Progenitor cell of endocrine pancreas (in vitro differentiated cells): ENCODE measurements around the gene PRDM16. TPM values are rescaled to one million over a fixed set of nuclear protein-coding genes. Genes with fewer than 3 reads are reported as not detected.

ENCODE experiments used
- DNase-seq: peaks from one replicate; pipeline ENCODE4 v3.0.0; 2021; ENCODE audit warnings: low spot score; ENCODE audit not compliant: unreplicated experiment
- H3K27ac Mint-ChIP-seq: 2 replicates; pipeline ENCODE4 v1.8.0; 2021; ENCODE audit warnings: mild to moderate bottlenecking, moderate library complexity, mixed read lengths
- H3K27me3 Mint-ChIP-seq: 2 replicates; pipeline ENCODE4 v1.8.0; 2021; ENCODE audit warnings: mixed read lengths
- H3K36me3 Mint-ChIP-seq: 2 replicates; pipeline ENCODE4 v1.8.0; 2022; ENCODE audit warnings: mixed read lengths; ENCODE audit not compliant: insufficient read depth
- H3K4me1 Mint-ChIP-seq: 2 replicates; pipeline ENCODE4 v1.8.0; 2021; ENCODE audit warnings: low read depth, mixed read lengths
- H3K4me3 Mint-ChIP-seq: 2 replicates; pipeline ENCODE4 v1.8.0; 2021; ENCODE audit warnings: low read depth, mild to moderate bottlenecking, moderate library complexity, mixed read lengths
- H3K9me3 Mint-ChIP-seq: 2 replicates; pipeline ENCODE4 v1.8.0; 2021; ENCODE audit warnings: low read depth, mixed read lengths
- CTCF ChIP-seq: fragments of 200-600 bp; sonication (generic); IDR thresholded peaks from one replicate; pipeline ENCODE4 v1.5.0; 2021; ENCODE audit warnings: antibody characterized with exemption, mild to moderate bottlenecking; ENCODE audit not compliant: unreplicated experiment
- total RNA-seq: library from RNA; stranded (reverse); gene quantifications from 2 replicates; pipeline ENCODE4 v1.2.1, GENCODE V29; 2021

Gene PRDM16
- total RNA-seq, 1 donor from 2014 or later = 69.1 TPM

DNA sequence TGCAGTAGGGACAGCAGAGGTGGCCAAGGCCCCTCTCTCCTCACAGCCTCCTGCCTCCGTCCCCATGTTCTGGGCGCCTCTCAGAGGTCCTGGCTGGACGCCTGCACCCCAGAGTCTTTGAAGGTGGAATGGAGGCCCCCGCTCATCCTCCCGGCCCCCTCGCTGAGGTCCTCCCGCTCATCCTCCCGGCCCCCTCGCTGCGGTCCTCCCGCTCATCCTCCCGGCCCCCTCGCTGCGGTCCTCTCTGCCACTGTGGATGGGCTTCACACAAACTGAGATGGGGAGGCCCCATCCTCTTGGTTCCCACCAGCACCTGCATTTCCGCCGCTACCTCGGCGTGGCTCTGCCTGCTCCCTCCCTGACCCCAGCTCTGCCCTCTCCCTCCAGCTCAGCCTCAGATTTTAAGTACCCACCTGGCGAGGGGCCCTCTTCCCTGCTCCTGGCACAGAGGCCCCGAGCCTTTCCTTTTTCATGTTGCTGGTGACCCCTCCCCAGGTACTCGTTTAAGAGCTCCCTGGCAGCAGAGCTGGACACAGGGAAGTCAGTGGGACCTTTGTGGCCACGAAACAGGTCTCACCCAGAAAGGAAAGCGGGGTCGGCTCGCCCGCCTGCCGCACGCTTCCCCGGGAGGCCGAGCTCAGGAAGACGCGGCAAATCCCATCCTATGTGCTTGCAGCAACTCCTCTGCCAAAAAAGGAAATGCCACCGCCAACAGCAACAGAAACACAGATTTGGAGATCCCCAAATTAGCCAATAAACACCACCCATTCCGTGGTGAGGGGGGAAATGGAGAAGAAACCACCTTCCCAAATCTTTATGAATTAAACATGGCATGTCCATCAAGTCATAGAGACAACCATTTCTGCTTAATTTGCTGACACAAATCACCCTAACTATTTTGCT lies 143.7 kb downstream of the PRDM16 start:
- H3K4me3 Mint-ChIP-seq = no peak overlapping the region
- no peak for TF ChIP-seq CTCF
- peaks cover 16% of the 10 kb centered on the region for H3K4me1 Mint-ChIP-seq
- H3K27me3 Mint-ChIP-seq = no peaks in the 10 kb centered on the region
- no peak overlapping the region for H3K27ac Mint-ChIP-seq
- H3K36me3 Mint-ChIP-seq = peaks cover 10% of the 10 kb centered on the region
- no peak for DNase-seq
- no peaks in the 10 kb centered on the region for H3K9me3 Mint-ChIP-seq

DNA sequence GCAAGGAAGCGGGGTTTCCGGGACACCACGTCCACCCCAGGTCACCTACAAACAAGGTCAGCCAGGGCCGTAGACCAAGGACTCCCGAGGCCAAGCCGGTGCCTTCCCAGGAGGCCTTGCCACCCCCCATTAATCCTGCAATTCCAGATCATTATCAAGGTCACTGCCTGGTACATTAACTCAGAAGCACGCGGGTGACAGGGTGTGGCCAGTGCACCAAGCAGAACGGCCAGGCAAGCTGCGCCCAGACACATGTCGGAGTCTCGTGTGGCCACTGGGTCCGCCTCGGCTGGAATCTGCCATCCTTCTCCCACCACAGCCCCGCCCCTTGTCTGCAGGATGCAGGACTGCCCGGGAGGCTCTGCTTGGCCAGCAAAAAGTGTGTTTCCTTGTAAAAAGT lies 144.7 kb downstream of the PRDM16 start:
- peaks cover 24% of the 10 kb centered on the region for H3K4me1 Mint-ChIP-seq
- TF ChIP-seq CTCF = no peak
- H3K36me3 Mint-ChIP-seq = peaks cover 6% of the 10 kb centered on the region
- no peaks in the 10 kb centered on the region for H3K27me3 Mint-ChIP-seq
- no peak for DNase-seq
- peak overlapping the region; percentile 33 for H3K27ac Mint-ChIP-seq
- H3K4me3 Mint-ChIP-seq = no peak overlapping the region
- no peaks in the 10 kb centered on the region for H3K9me3 Mint-ChIP-seq

GRCh38 chr1:3215198-3216014 lies 146.4 kb downstream of the PRDM16 start:
- no peaks in the 10 kb centered on the region for H3K9me3 Mint-ChIP-seq
- no peak for DNase-seq
- H3K27ac Mint-ChIP-seq = no peak overlapping the region
- TF ChIP-seq CTCF = no peak
- no peaks in the 10 kb centered on the region for H3K27me3 Mint-ChIP-seq
- H3K4me1 Mint-ChIP-seq = peaks cover 39% of the 10 kb centered on the region
- H3K36me3 Mint-ChIP-seq = peaks cover 3% of the 10 kb centered on the region
- H3K4me3 Mint-ChIP-seq = no peak overlapping the region

GRCh38 chr1:3216015-3216391 lies 147.0 kb downstream of the PRDM16 start:
- H3K4me1 Mint-ChIP-seq = peaks cover 44% of the 10 kb centered on the region
- no peaks in the 10 kb centered on the region for H3K9me3 Mint-ChIP-seq
- no peak for DNase-seq
- no peaks in the 10 kb centered on the region for H3K27me3 Mint-ChIP-seq
- H3K36me3 Mint-ChIP-seq = peaks cover 2% of the 10 kb centered on the region
- no peak for TF ChIP-seq CTCF
- no peak overlapping the region for H3K27ac Mint-ChIP-seq
- H3K4me3 Mint-ChIP-seq = no peak overlapping the region

GRCh38 chr1:3217181-3217641 lies 148.2 kb downstream of the PRDM16 start:
- H3K9me3 Mint-ChIP-seq = no peaks in the 10 kb centered on the region
- no peak for DNase-seq
- peaks cover 1% of the 10 kb centered on the region for H3K36me3 Mint-ChIP-seq
- H3K27ac Mint-ChIP-seq = no peak overlapping the region
- no peak overlapping the region for H3K4me3 Mint-ChIP-seq
- H3K27me3 Mint-ChIP-seq = no peaks in the 10 kb centered on the region
- no peak for TF ChIP-seq CTCF
- peaks cover 51% of the 10 kb centered on the region for H3K4me1 Mint-ChIP-seq
